ENCODE results near the gene HASPIN.

The HASPIN gene

DNA sequence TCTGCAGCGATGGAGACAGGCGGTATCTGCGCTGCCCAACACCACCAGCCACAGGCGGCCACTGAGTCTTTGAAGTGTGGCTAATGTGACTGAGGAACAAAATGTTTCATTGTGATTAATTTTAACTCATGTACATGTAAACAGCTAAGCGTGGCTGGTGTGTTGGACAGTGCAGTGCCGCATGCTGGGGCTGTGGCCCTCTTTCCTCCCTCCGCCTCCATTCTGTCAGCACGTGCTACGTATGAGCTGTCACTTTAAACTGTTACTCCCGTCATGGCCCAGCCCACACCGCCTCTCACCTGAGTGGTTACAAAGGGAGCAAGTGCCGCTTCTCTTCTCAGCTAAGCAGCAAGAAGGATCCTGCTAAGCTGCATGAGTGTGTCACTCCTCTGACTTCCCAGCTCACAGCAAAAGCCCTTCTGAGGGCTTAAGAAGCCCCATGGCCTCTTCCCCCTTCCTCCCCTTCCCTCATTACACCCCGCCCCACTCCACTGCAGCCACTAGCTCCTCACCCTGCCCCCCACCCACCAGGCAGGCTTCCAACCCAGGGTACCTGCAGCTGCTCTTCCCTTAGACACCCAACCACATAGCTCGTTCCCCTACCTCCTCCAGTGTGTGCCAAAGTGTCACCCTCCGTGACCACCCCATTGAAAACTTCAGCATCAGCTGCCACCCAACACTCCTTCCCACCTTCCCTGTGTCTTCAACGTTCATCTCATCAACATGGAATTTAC, 15.0 kb downstream of the HASPIN start:
- no peak for DNase-seq (ENCODE audit: low read depth)
- no peak overlapping the region for H3K4me3 ChIP-seq (ENCODE audit: low read depth, low read length)
- TF ChIP-seq POLR2A (IDR thresholded peaks at IDR 0.05; ENCODE audit: extremely low read depth, insufficient read length) (no peak), CTCF (IDR thresholded peaks at IDR 0.05; ENCODE audit: low read depth, low read length) (no peak), MYC (IDR thresholded peaks at IDR 0.05; ENCODE audit: low read depth, low read length) (no peak)

DNA sequence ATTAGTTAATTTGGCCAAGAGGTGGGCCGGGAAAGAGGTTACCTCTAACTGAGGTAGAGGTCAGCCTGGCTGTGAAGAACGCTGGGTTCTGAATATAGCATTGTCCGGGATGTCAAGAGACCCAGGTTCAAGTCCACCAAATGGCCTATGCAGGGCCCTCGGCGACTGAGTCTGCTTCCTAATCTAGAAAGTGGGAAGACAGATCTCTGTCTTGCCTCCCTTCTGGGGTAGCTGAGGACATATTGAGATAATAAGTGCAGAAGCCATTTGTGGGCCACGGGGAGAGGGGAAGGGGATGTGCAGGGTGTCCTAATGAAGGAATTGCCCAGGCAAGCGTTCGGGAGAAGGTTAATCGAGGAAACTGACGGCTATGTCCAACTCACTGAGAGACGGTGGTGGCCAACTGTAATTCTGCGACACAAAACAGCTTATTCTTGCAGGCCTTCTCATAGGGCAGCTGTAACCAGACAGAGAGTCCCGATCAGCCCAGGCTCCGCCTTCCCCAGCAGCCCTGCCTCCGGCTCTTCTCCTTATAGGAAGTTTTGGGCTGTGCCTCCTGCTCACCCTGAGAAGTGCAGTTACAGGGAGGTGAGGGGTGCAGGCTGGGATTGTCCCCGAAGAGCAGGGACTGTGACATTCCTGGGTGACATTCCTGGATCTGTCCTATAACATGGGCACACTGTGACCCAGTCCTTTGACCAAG, 15.9 kb downstream of the HASPIN start:
- DNase-seq (ENCODE audit: low read depth), result no peak
- TF ChIP-seq POLR2A (IDR thresholded peaks at IDR 0.05; ENCODE audit: extremely low read depth, insufficient read length), result no peak
- no peak for TF ChIP-seq MYC (IDR thresholded peaks at IDR 0.05; ENCODE audit: low read depth, low read length)
- no peak for TF ChIP-seq CTCF (IDR thresholded peaks at IDR 0.05; ENCODE audit: low read depth, low read length)
- no peak for TF ChIP-seq MAX (IDR thresholded peaks at IDR 0.05; ENCODE audit: low read depth, low read length)
- H3K4me3 ChIP-seq (ENCODE audit: low read depth, low read length), result no peak overlapping the region

DNA sequence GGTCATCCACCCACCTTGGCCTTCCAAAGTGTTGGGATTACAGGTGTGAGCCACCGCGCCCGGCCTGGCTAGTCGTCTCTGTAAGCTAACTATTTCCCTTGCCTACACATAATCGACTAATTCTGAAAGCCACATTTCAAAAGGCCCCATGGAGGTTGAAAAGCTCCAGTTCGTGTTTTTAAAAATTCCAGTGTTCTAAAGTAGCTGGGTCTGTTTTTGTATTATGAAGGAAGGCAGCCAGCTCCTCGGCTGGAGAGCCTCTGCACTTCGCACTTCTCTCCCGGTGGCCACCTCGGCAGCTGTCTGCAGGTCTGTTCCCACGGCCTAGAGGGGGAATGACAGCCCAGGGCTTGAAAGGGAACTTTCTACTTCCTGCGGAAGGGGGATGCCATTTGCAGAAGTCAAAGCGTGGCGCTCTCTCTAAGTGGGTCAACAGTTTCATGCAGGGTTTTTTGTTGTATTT, 16.9 kb downstream of the HASPIN start:
- no peak for DNase-seq (ENCODE audit: low read depth)
- TF ChIP-seq POLR2A (IDR thresholded peaks at IDR 0.05; ENCODE audit: extremely low read depth, insufficient read length) (no peak), MAX (IDR thresholded peaks at IDR 0.05; ENCODE audit: low read depth, low read length) (no peak), MYC (IDR thresholded peaks at IDR 0.05; ENCODE audit: low read depth, low read length) (no peak), CTCF (IDR thresholded peaks at IDR 0.05; ENCODE audit: low read depth, low read length) (no peak)
- H3K4me3 ChIP-seq (ENCODE audit: low read depth, low read length), result no peak overlapping the region

GRCh38 chr17:3744014-3744413, 20.3 kb downstream of the HASPIN start:
- DNase-seq (ENCODE audit: low read depth), result no peak
- no peak overlapping the region for H3K4me3 ChIP-seq (ENCODE audit: low read depth, low read length)
- TF ChIP-seq POLR2A (IDR thresholded peaks at IDR 0.05; ENCODE audit: extremely low read depth, insufficient read length), result no peak
- no peak for TF ChIP-seq MAX (IDR thresholded peaks at IDR 0.05; ENCODE audit: low read depth, low read length)
- no peak for TF ChIP-seq CTCF (IDR thresholded peaks at IDR 0.05; ENCODE audit: low read depth, low read length)
- no peak for TF ChIP-seq MYC (IDR thresholded peaks at IDR 0.05; ENCODE audit: low read depth, low read length)

- DNase-seq (ENCODE audit: low read depth), result no peak
- TF ChIP-seq MYC (IDR thresholded peaks at IDR 0.05; ENCODE audit: low read depth, low read length), result no peak
- no peak for TF ChIP-seq POLR2A (IDR thresholded peaks at IDR 0.05; ENCODE audit: extremely low read depth, insufficient read length)
- TF ChIP-seq MAX (IDR thresholded peaks at IDR 0.05; ENCODE audit: low read depth, low read length), result no peak
- TF ChIP-seq CTCF (IDR thresholded peaks at IDR 0.05; ENCODE audit: low read depth, low read length), result no peak
- no peak overlapping the region for H3K4me3 ChIP-seq (ENCODE audit: low read depth, low read length)
Observed at GRCh38 chr17:3745071-3745470, 21.4 kb downstream of the HASPIN start.

Measured in NB4 (cell line).